ENCODE results near the gene HAND1.

HAND1 gene

GRCh38 chr5:154459015-154459414, 19.0 kb downstream of the HAND1 start:
- no peak for DNase-seq (ENCODE audit: low read depth in 2 of 2)

- no peak for DNase-seq (ENCODE audit: low read depth in 2 of 2)
These were observed 21.5 kb downstream of the HAND1 start for GRCh38 chr5:154456540-154456939.

- DNase-seq (ENCODE audit: low read depth in 2 of 2) = no peak
These were observed 22.4 kb downstream of the HAND1 start for GRCh38 chr5:154455585-154455984.

GRCh38 chr5:154451957-154452356, 26.1 kb downstream of the HAND1 start:
- DNase-seq (ENCODE audit: low read depth in 2 of 2) = no peak

GRCh38 chr5:154449786-154450185, 28.2 kb downstream of the HAND1 start:
- no peak for DNase-seq (ENCODE audit: low read depth in 2 of 2)

GRCh38 chr5:154447089-154447725, 30.8 kb downstream of the HAND1 start:
- no peak for DNase-seq (ENCODE audit: low read depth in 2 of 2)

- DNase-seq (ENCODE audit: low read depth in 2 of 2) = peak in 1 of 2 donors; percentile 28
These were observed 31.6 kb downstream of the HAND1 start for GRCh38 chr5:154446195-154447088.

GRCh38 chr5:154445422-154446194, 32.4 kb downstream of the HAND1 start, which contains the start of gene SAP30L:
Gene SAP30L, plus strand, starts transcription at chr5:154445997. Its CDS starts 608 bp downstream, at chr5:154446605.
- peak; percentile 87 to 90 for DNase-seq (ENCODE audit: low read depth in 2 of 2)

- no peak for DNase-seq (ENCODE audit: low read depth in 2 of 2)
These were observed 33.2 kb downstream of the HAND1 start for GRCh38 chr5:154444556-154445421.

- DNase-seq (ENCODE audit: low read depth in 2 of 2) = no peak
These were observed 35.2 kb downstream of the HAND1 start for GRCh38 chr5:154442801-154443200.

GRCh38 chr5:154440540-154440939, 37.5 kb downstream of the HAND1 start:
- DNase-seq (ENCODE audit: low read depth in 2 of 2) = no peak

GRCh38 chr5:154437281-154437965, 40.6 kb downstream of the HAND1 start:
- no peak for DNase-seq (ENCODE audit: low read depth in 2 of 2)

GRCh38 chr5:154435226-154435625, 42.8 kb downstream of the HAND1 start:
- DNase-seq (ENCODE audit: low read depth in 2 of 2) = no peak

- no peak for DNase-seq (ENCODE audit: low read depth in 2 of 2)
These were observed 46.9 kb downstream of the HAND1 start for GRCh38 chr5:154430961-154431630.

GRCh38 chr5:154430466-154430865, 47.6 kb downstream of the HAND1 start:
- no peak for DNase-seq (ENCODE audit: low read depth in 2 of 2)

GRCh38 chr5:154429341-154429740, 48.7 kb downstream of the HAND1 start:
- no peak for DNase-seq (ENCODE audit: low read depth in 2 of 2)

- DNase-seq (ENCODE audit: low read depth in 2 of 2) = no peak
These were observed 49.8 kb downstream of the HAND1 start for GRCh38 chr5:154428208-154428607.

Measured in activated CD4-positive, alpha-beta T cell treated with anti-CD3 and anti-CD28 coated beads for 24 hours (primary cell).